Measurements from ENCODE around the gene P2RY6. TPM values are rescaled to one million over a fixed set of nuclear protein-coding genes. Genes with fewer than 3 reads are reported as not detected.

The P2RY6 gene
- total and polyA plus RNA-seq, 12 donors: 0.83 to 13.0 (median 1.8) TPM

DNA sequence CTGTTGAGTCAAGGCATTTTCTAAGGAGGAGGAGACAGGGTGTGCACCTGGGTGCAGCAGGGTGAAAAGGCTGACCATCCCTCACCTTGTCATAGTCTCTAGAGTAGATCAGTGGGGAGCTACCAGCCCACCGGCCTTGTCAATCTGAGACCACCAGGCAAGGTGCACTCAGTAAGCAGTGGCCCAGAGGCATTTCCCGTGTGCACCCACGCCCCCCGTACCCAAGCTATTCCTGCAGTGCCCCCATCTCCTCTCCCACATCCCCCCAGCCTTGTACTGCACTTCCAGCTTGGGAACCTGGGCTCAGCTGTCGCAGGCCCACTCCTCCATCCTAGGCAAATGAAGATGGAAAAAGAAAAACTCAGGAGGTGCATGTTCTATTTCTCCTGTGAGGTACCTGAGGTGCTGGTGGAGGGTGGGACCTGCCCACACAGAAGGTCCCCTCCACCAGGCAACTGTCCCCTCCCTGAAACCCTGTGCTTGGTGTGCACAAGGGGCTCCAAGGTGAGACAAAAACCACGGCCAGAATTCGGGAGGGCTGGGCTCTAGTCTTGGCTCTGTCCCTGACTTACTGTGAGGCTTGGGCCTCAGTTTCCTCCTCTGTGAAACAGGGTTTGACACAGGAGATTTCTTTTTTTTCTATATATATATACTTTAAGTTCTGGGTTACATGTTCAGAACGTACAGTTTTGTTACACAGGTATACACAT lies 45.7 kb upstream of the P2RY6 start:
- TF ChIP-seq, protein P1, sequence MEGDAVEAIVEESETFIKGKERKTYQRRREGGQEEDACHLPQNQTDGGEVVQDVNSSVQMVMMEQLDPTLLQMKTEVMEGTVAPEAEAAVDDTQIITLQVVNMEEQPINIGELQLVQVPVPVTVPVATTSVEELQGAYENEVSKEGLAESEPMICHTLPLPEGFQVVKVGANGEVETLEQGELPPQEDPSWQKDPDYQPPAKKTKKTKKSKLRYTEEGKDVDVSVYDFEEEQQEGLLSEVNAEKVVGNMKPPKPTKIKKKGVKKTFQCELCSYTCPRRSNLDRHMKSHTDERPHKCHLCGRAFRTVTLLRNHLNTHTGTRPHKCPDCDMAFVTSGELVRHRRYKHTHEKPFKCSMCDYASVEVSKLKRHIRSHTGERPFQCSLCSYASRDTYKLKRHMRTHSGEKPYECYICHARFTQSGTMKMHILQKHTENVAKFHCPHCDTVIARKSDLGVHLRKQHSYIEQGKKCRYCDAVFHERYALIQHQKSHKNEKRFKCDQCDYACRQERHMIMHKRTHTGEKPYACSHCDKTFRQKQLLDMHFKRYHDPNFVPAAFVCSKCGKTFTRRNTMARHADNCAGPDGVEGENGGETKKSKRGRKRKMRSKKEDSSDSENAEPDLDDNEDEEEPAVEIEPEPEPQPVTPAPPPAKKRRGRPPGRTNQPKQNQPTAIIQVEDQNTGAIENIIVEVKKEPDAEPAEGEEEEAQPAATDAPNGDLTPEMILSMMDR (IDR thresholded peaks at IDR 0.05): no peak
- Histone ChIP-seq H3K4me3 (no peak overlapping the region), H3K27me3 (no peaks in the 10 kb centered on the region), H3K27ac (no peak overlapping the region), H3K36me3 (no peaks in the 10 kb centered on the region), H3K9me3 (no peaks in the 10 kb centered on the region), H3K4me1 (peaks cover 3 to 46% (median 20%) of the 10 kb centered on the region in 9 donors)
- no peak for DNase-seq
- 80 to 88% methylated on average over 8 of the region's 8 CpGs for WGBS, 2 donors
- ATAC-seq: no peak
- intact Hi-C loops (cut with DNase I): no loop called here

DNA sequence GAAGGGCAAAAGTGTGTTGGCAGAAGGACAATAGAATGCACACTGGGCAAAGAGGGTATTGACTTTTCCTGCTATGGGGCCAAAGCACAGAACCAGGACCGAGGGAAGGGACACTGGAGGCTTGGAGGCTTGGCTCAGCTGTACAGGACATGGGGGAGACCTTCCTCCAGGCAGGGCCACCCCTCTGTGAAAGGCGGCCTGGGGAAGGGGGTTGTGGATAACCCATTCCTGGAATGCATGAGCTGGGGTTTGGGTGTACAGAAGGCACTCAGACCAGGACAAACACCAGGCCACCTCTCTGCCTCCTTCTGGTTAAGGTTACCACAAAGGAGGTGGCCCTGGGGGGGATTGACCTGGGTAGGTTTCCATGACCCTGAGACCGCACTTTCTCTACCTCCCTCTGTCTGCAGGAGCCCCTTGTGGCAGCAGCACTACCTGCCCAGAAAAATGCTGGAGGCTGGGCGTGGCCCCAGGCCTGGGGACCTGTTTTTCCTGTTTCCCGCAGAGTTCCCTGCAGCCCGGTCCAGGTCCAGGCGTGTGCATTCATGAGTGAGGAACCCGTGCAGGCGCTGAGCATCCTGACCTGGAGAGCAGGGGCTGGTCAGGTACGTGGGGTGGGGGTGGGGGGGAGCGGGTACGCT lies 44.4 kb upstream of the P2RY6 start:
- intact Hi-C loops (cut with DNase I): no loop called here
- Histone ChIP-seq H3K4me1 (peaks cover 3 to 46% (median 20%) of the 10 kb centered on the region in 9 donors), H3K36me3 (no peaks in the 10 kb centered on the region), H3K27ac (no peak overlapping the region), H3K4me3 (no peak overlapping the region), H3K27me3 (no peaks in the 10 kb centered on the region), H3K9me3 (no peaks in the 10 kb centered on the region)
- DNase-seq: no peak
- WGBS, 2 donors: 65 to 75% methylated on average over 12 of the region's 12 CpGs
- ATAC-seq: no peak
- TF ChIP-seq, protein P1 (IDR thresholded peaks at IDR 0.05): no peak

DNA sequence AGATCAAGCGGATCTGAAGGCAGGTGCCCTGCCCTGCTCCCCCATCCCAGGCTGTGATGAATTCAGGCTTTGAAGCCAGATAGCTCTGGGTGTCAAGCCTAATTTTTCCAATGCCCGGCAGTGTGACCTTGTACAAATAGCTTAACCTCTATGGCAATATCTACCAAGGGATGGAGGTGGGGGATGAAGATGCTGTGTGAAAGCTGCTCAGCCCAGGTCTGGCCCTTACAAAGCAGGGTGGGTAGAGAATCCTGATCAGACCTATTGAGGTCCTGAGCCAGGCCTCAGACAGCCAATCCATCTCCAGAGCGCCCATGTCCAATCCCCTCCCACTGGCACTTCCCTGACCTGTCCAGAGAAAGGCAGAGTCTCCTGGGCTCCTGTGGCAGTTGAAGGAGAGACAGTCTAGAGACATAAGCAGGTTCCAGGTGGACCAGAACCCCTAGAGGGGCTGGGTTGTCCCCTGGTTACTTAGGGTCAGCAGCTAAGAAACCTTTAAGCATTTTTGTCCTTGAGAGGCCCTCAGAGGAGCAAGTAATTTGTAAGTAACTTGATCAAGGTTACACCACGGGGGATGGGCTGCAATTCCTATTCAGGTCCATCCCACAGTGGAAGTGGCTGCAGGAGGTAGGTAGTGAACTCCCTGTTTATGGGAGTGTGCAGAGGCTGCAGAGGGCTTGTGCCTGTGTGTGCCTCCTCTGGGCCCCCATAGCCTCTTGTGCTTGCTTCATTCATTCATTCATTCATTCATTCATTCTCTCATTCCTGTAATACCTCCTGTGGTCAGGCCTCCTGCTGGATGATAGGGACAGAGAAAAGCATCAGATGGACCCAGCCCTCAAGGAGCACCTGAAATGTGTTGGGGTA lies 43.6 kb upstream of the P2RY6 start:
- no peaks in the 10 kb centered on the region for H3K27me3 ChIP-seq
- ATAC-seq: no peak
- WGBS, 2 donors: 71 to 83% methylated on average over 4 of the region's 4 CpGs
- H3K27ac ChIP-seq: peak overlapping the region in 1 of 10 donors; percentile 70
- peaks cover 4 to 53% (median 25%) of the 10 kb centered on the region in 9 donors for H3K4me1 ChIP-seq
- no peaks in the 10 kb centered on the region for H3K36me3 ChIP-seq
- TF ChIP-seq, protein P1 (IDR thresholded peaks at IDR 0.05): no peak
- H3K4me3 ChIP-seq: no peak overlapping the region
- DNase-seq: no peak
- H3K9me3 ChIP-seq: no peaks in the 10 kb centered on the region
- intact Hi-C loops (cut with DNase I): no loop called here

DNA sequence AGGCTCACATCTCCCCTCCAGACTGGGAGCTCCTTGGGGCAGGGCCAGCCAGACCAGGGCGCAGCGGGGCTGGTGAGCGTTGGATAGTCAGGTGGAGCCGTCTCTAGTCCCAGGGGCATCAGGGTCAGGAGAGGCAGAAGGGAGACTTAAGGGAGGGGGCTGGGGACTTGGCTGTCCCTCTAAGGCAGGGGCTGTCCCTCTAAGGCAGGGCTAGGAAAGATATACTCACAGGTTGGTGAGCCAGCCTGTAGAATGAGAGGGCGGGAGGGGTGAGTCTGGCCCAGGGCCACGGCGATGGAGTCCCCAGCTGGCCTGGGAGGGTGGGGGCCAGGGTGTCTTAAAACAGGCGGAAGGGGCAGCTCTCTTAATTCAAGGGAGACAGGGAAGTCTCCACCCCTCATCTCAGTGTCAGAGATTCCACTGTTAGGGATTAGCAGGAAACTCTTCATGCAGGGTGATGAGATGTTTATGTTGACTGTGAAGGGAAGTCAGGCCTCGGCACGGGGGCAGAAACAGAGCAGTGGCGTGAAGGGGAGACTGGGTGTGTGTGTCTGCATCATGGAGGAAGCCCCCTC lies 42.7 kb upstream of the P2RY6 start:
- 57% methylated on average over 11 of the region's 11 CpGs for WGBS, 2 donors

More for the DNA sequence above, 42.7 kb upstream of the P2RY6 start:
- DNase-seq (peak; percentile 50 to 51), ATAC-seq (peak; percentile 28 to 83 (median 52))
- intact Hi-C loops (cut with DNase I): no loop called here
- no peaks in the 10 kb centered on the region for H3K9me3 ChIP-seq
- H3K36me3 ChIP-seq: peaks cover 0 to 4% (median 0%) of the 10 kb centered on the region in 9 donors
- TF ChIP-seq, protein P1 (IDR thresholded peaks at IDR 0.05): no peak
- no peaks in the 10 kb centered on the region for H3K27me3 ChIP-seq
- no peak overlapping the region for H3K4me3 ChIP-seq
- H3K27ac ChIP-seq: peak overlapping the region in 5 of 10 donors; percentile 34 to 70 (median 53)
- H3K4me1 ChIP-seq: peaks cover 4 to 62% (median 25%) of the 10 kb centered on the region in 9 donors

Measured in heart right ventricle (tissue), 16 donors.